B cell (primary cell): ENCODE results near the gene KIF3A. TPM values are rescaled to one million over a fixed set of nuclear protein-coding genes. Genes with fewer than 3 reads are reported as not detected.

Experiments
- ATAC-seq: fragments of 200-7000 bp; cut with Tn5 transposase; one replicate; pipeline ENCODE4 v1.10.0; 2021; ENCODE audit warnings: low read depth, mild to moderate bottlenecking, moderate number of reproducible peaks, moderate library complexity
- CTCF ChIA-PET: fragments of 350-600 bp; sonication (Branson Sonifier 250); formaldehyde crosslinking; loops from one replicate; lab custom pipeline; 2021; ENCODE audit warnings: antibody characterized with exemption, inconsistent platforms; lab: Charles Lee
- POLR2A ChIA-PET: fragments of 350-600 bp; sonication (Branson Sonifier 250); formaldehyde crosslinking; loops from one replicate; lab custom pipeline; 2021; ENCODE audit warnings: antibody characterized with exemption; lab: Charles Lee
- DNase-seq: peaks from one replicate; pipeline ENCODE4 v3.0.0; 2013
- H2AFZ ChIP-seq: 2 replicates; pipeline ENCODE4 v1.6.1; 2012; ENCODE audit warnings: mild to moderate bottlenecking, low read depth, low read length; ENCODE audit not compliant: insufficient read depth, poor library complexity, severe bottlenecking
- H3K27ac ChIP-seq, 2 donors: 1 replicate in 1 of 2; 2 replicates in 1 of 2; pipeline ENCODE4 v1.5.1; 2012 to 2013; ENCODE audit warnings: low read length in 2 of 2, mild to moderate bottlenecking in 2 of 2, moderate library complexity in 1 of 2
- H3K27me3 ChIP-seq, 4 experiments: fragments of 200-600 bp in 1 of 4; sonication (generic) in 1 of 4; replicated peaks in 1 of 4; 1 replicate in 2 of 4; 2 replicates in 2 of 4; pipeline versions ENCODE4 v1.6.1 to v1.7.0; 2013 to 2016; ENCODE audit warnings: low read length in 3 of 4, mild to moderate bottlenecking in 2 of 4, mixed read lengths in 1 of 4, moderate library complexity in 1 of 4; ENCODE audit not compliant: insufficient read depth in 4 of 4, control insufficient read depth in 3 of 4; ENCODE audit errors: control extremely low read depth in 1 of 4
- H3K36me3 ChIP-seq, 2 experiments: replicated peaks in 1 of 2; 1 replicate in 1 of 2; 2 replicates in 1 of 2; pipeline versions ENCODE4 v1.6.1 to v1.7.1; 2013; ENCODE audit warnings: low read length in 1 of 2; ENCODE audit not compliant: insufficient read depth in 2 of 2, control insufficient read depth in 1 of 2; ENCODE audit errors: control extremely low read depth in 1 of 2, extremely low read depth in 1 of 2
- H3K4me1 ChIP-seq, 2 donors: fragments of 200-600 bp in 1 of 2; sonication (generic) in 1 of 2; 1 replicate in 1 of 2; 2 replicates in 1 of 2; pipeline versions ENCODE4 v1.5.1 to v1.6.1; 2013 to 2017; ENCODE audit warnings: low read length in 2 of 2; ENCODE audit not compliant: control insufficient read depth in 2 of 2, insufficient read depth in 2 of 2
- H3K4me2 ChIP-seq: replicated peaks from 2 replicates; pipeline ENCODE3; 2012; ENCODE audit warnings: mild to moderate bottlenecking, low read depth, low read length; ENCODE audit not compliant: poor library complexity, severe bottlenecking
- H3K4me3 ChIP-seq, 5 experiments: fragments of 200-600 bp in 1 of 5; sonication (generic) in 1 of 5; 1 replicate in 3 of 5; 2 replicates in 2 of 5; pipeline versions ENCODE4 v1.5.1 to v1.7.0; 2011 to 2016; ENCODE audit warnings: low read length in 4 of 5, mild to moderate bottlenecking in 4 of 5, low read depth in 2 of 5, control low read depth in 1 of 5, moderate library complexity in 1 of 5; ENCODE audit not compliant: insufficient read depth in 1 of 5; ENCODE audit errors: control extremely low read depth in 1 of 5, extremely low read depth in 1 of 5
- H3K79me2 ChIP-seq: fragments of 200-600 bp; sonication (generic); one replicate; pipeline ENCODE4 v1.6.0; 2016; ENCODE audit warnings: low read length; ENCODE audit not compliant: control insufficient read depth, insufficient read depth
- H3K9ac ChIP-seq: fragments of 200-600 bp; sonication (generic); 2 replicates; pipeline ENCODE4 v1.6.1; 2017; ENCODE audit warnings: mild to moderate bottlenecking, low read length, moderate library complexity
- H3K9me3 ChIP-seq, 3 donors: one replicate each; pipeline versions ENCODE4 v1.6.1 to v1.7.1; 2013; ENCODE audit warnings: low read length in 2 of 3; ENCODE audit not compliant: control insufficient read depth in 2 of 3, insufficient read depth in 1 of 3; ENCODE audit errors: control extremely low read depth in 1 of 3
- H4K20me1 ChIP-seq: 2 replicates; pipeline ENCODE4 v1.6.0; 2012; ENCODE audit warnings: mild to moderate bottlenecking, low read length; ENCODE audit not compliant: insufficient read depth, control insufficient read depth, poor library complexity, severe bottlenecking
- H3K27ac Mint-ChIP-seq: one replicate; pipeline ENCODE4 v1.8.0; 2021; ENCODE audit warnings: mixed read lengths
- H3K27me3 Mint-ChIP-seq: one replicate; pipeline ENCODE4 v1.8.0; 2021; ENCODE audit warnings: mixed read lengths
- H3K4me1 Mint-ChIP-seq: one replicate; pipeline ENCODE4 v1.8.0; 2021; ENCODE audit warnings: mixed read lengths
- H3K4me3 Mint-ChIP-seq: one replicate; pipeline ENCODE4 v1.8.0; 2021; ENCODE audit warnings: mixed read lengths
- H3K9me3 Mint-ChIP-seq: one replicate; pipeline ENCODE4 v1.8.0; 2022; ENCODE audit warnings: mixed read lengths; ENCODE audit not compliant: insufficient read depth
- EZH2 ChIP-seq: IDR thresholded peaks from 2 replicates; pipeline ENCODE4 v1.6.1; 2012; ENCODE audit warnings: borderline replicate concordance, low read depth, mild to moderate bottlenecking, moderate library complexity, low read length; ENCODE audit not compliant: insufficient read depth, poor library complexity, severe bottlenecking
- WGBS: methylation state at CpG from one replicate; pipeline ENCODE4 v1.1.5; 2013; ENCODE audit warnings: missing lambda C conversion rate; ENCODE audit not compliant: insufficient coverage; 5-methylcytosine and 5-hydroxymethylcytosine counted together
- intact Hi-C: fragments of 100-400 bp; cut with micrococcal nuclease; formaldehyde crosslinking; loops from one replicate; pipeline ENCODE4 v1.10.0; 2022
- polyA plus RNA-seq: library from polyadenylated mRNA; depleted of rRNA; stranded (reverse); fragments of >200 nt; gene quantifications from 2 replicates; pipeline ENCODE4 v1.2.3, GENCODE V29; 2012
- total RNA-seq, 2 donors: library from RNA; stranded (reverse); fragments of 120-200 nt in 1 of 2; gene quantifications; 1 replicate in 1 of 2; 2 replicates in 1 of 2; pipeline versions ENCODE4 v1.2.3 to v1.2.4, GENCODE V29; 2013 to 2022
- TF ChIP-seq, protein P1 (sequence below): fragments of 200-600 bp; IDR thresholded peaks from one replicate; pipeline ENCODE4 v1.8.0; 2022; ENCODE audit warnings: antibody characterized with exemption, mild to moderate bottlenecking

Gene KIF3A
- total and polyA plus RNA-seq, 2 donors (not counting 1 experiment from before 2014, with no cell fraction given), result 1.3 to 16.0 TPM

DNA sequence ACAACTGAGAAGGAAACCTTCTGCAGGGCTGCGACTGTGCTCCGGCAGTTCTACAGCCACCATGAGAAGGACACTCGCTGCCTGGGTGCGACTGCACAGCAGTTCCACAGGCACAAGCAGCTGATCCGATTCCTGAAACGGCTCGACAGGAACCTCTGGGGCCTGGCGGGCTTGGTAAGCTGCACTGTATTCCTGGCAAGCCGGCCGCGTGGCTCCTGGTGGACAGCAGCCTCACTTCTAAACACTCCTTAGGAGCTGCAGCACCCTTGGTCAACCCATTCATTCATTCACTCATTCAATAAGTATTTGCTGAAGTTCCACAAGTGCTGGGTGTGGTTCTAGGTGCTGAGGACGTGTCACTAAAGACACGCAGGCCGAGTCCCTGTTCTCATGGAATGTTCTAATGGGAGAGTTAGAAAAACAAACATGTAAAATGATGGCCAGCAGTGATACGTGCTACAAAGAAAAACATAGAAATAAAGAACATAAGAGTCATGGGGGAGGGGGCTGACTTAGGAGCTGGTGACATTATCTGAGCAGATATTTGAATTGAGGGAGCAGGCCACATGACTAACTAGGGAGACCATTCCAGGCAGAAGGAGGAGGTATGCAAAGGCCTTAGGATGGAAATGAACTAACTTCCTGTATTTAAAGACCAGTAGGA, 57.5 kb downstream of the KIF3A start:
- POLR2A ChIA-PET, result interaction anchor here (0.6 kb wide), 1 partner anchor 322 kb away, joined by 6 read pairs; no protein-coding TSS in a partner anchor
- H3K4me3 ChIP-seq, result no peak overlapping the region
- H4K20me1 ChIP-seq, result no peaks in the 10 kb centered on the region
- DNase-seq (no peak), ATAC-seq (no peak)
- H3K27ac ChIP-seq, result no peak overlapping the region
- H2AFZ ChIP-seq, result no peak overlapping the region
- CTCF ChIA-PET, result no interaction called here
- TF ChIP-seq, protein P1, sequence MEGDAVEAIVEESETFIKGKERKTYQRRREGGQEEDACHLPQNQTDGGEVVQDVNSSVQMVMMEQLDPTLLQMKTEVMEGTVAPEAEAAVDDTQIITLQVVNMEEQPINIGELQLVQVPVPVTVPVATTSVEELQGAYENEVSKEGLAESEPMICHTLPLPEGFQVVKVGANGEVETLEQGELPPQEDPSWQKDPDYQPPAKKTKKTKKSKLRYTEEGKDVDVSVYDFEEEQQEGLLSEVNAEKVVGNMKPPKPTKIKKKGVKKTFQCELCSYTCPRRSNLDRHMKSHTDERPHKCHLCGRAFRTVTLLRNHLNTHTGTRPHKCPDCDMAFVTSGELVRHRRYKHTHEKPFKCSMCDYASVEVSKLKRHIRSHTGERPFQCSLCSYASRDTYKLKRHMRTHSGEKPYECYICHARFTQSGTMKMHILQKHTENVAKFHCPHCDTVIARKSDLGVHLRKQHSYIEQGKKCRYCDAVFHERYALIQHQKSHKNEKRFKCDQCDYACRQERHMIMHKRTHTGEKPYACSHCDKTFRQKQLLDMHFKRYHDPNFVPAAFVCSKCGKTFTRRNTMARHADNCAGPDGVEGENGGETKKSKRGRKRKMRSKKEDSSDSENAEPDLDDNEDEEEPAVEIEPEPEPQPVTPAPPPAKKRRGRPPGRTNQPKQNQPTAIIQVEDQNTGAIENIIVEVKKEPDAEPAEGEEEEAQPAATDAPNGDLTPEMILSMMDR, result no peak
- TF ChIP-seq EZH2, result no peak
- H3K36me3 ChIP-seq, result no peaks in the 10 kb centered on the region
- intact Hi-C loops, result no loop called here
- no peak overlapping the region for H3K27ac Mint-ChIP-seq
- no peaks in the 10 kb centered on the region for H3K79me2 ChIP-seq
- H3K27me3 Mint-ChIP-seq, result no peaks in the 10 kb centered on the region
- H3K4me2 ChIP-seq, result no peak overlapping the region
- no peak overlapping the region for H3K4me3 Mint-ChIP-seq
- no peaks in the 10 kb centered on the region for H3K9me3 ChIP-seq
- peaks cover 33% of the 10 kb centered on the region for H3K4me1 Mint-ChIP-seq
- no peaks in the 10 kb centered on the region for H3K9me3 Mint-ChIP-seq
- peaks cover 19 to 22% of the 10 kb centered on the region in 2 donors for H3K4me1 ChIP-seq
- H3K9ac ChIP-seq, result no peak overlapping the region
- H3K27me3 ChIP-seq, result no peaks in the 10 kb centered on the region
- WGBS, result 96% methylated on average over 15 of the region's 15 CpGs

- no peak for DNase-seq
- Histone ChIP-seq H3K36me3 (no peaks in the 10 kb centered on the region), H3K79me2 (no peaks in the 10 kb centered on the region), H3K9me3 (no peaks in the 10 kb centered on the region), H3K27ac (no peak overlapping the region), H3K4me3 (no peak overlapping the region), H4K20me1 (no peaks in the 10 kb centered on the region), H3K4me2 (no peak overlapping the region), H3K9ac (no peak overlapping the region), H3K4me1 (peaks cover 19 to 25% of the 10 kb centered on the region in 2 donors), H2AFZ (no peak overlapping the region), H3K27me3 (no peaks in the 10 kb centered on the region)
- TF ChIP-seq, protein P1, result no peak
- TF ChIP-seq EZH2, result no peak
- ChIA-PET POLR2A (interaction anchor here (0.6 kb wide), 1 partner anchor 321 kb away, joined by 6 read pairs; no protein-coding TSS in a partner anchor), CTCF (no interaction called here)
- Mint-ChIP-seq H3K27me3 (no peaks in the 10 kb centered on the region), H3K4me3 (no peak overlapping the region), H3K27ac (no peak overlapping the region), H3K9me3 (no peaks in the 10 kb centered on the region), H3K4me1 (peaks cover 33% of the 10 kb centered on the region)
- intact Hi-C loops, result no loop called here
- no peak for ATAC-seq
- WGBS, result 96% methylated on average over 6 of the region's 7 CpGs
Observed at GRCh38 chr5:132679166-132679565, 58.2 kb downstream of the KIF3A start.
